Measurements from ENCODE around the gene NEDD8.

Gene NEDD8

DNA sequence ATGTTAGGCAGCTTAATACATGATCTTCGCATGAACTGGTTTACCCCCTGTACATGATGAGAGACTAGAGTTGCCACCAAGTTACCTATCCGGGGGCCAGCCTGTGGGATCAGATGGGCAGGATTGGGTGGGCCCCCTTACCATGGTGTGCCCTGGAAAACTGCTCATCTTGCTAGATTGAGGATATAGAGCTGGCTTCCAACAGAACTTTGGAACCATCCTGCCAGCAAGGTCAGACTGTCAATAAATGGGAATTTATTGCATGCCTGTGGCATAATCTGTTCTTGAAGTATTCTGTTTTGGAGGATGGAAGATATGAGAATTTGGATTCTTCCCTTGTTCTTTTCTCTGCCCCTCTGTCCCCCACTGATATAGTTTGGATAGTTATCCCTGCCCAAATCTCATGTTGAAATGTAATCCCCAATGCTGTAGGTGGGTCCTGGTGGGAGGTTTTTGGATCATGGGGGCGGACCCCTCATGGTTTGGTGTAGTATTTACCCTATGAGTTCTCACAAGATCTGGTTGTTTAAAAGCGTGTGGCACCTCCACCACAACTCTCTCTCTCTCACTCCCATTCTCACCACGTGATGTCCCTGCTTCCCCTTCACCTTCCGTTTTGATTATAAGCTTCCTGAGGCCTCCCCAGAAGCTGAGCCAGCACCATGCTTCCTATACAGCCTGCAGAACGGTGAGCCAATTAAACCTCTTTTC is 33.2 kb downstream of the NEDD8 start:
- in situ Hi-C loops (cut with MboI; ENCODE audit: low sequenced_read_pairs): no loop called here

DNA sequence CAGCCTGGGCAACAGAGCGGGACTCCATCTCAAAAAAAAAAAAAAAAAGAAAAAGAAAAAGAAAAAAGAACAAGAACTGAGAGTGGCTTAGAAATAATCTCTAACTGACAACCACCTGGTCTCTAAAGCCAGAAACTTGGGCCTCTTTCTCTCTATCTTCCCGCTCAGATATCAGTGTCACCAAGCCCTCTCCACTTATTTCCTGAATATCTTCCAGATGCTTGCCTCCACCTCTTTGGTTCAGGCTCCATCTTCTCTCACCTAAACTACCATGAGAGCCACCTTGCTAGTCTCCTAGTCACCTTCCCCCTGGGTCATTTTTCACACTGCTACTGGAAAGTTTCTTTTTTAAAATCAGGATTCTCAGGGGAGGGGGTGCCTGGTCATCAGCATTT is 35.1 kb downstream of the NEDD8 start:
- in situ Hi-C loops (cut with MboI; ENCODE audit: low sequenced_read_pairs): no loop called here

GRCh38 chr14:24196071-24197055 is 35.8 kb downstream of the NEDD8 start:
- in situ Hi-C loops (cut with MboI; ENCODE audit: low sequenced_read_pairs): no loop called here

DNA sequence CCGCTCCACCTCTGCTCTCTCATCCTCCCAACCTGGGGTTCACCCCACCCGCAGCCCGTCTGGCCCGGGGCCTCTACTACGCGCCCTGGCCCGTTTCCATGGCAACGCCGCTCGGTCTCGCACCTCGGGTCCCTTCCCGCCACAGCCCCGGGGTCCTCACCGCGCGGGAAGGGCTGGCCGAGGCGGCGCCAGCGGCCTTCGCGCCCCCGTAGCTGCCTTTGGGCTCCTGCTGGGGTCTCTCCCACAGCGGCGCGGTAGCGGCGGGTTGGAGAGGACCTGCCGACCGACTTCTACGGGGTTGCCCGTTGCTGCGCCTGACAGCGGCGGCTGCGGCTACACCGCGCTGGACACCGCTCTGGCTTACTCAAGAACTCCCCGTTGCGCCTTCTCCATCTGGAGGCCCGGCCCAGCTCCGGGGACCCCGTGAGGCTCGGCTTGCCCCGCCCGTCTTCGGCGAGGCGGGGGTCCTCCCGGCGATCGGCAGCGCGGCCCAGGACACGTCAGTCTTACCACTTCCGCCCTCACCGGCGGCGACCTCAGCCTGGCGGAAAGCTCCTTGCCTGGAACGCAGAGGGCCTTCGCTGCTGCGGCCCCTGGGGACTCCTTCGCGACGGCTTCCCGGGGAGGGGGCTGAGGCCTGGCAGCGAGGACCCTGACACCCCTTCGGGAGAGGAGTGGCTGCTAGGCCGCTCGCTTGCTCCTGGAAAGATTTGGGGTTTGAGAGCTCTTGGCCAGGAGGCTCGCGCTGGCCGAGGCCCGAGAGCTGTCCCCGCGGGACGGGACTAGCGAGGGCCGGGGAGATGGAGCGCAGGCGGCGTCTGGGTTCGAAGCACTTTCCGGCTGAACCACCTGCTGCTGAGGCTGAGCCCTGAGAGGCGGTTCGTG is 36.7 kb downstream of the NEDD8 start, which contains the start of gene TM9SF1:
TM9SF1 (minus strand) TSS at position 256 of the 885 bp plus-strand sequence. CDS start 422 bp downstream, outside the sequence.
- in situ Hi-C loops (cut with MboI; ENCODE audit: low sequenced_read_pairs): no loop called here

GRCh38 chr14:24194873-24195185 is 37.3 kb downstream of the NEDD8 start:
- in situ Hi-C loops (cut with MboI; ENCODE audit: low sequenced_read_pairs): no loop called here

GRCh38 chr14:24194186-24194872 is 37.8 kb downstream of the NEDD8 start:
- in situ Hi-C loops (cut with MboI; ENCODE audit: low sequenced_read_pairs): no loop called here

GRCh38 chr14:24192933-24193332 is 39.2 kb downstream of the NEDD8 start:
- in situ Hi-C loops (cut with MboI; ENCODE audit: low sequenced_read_pairs): no loop called here

DNA sequence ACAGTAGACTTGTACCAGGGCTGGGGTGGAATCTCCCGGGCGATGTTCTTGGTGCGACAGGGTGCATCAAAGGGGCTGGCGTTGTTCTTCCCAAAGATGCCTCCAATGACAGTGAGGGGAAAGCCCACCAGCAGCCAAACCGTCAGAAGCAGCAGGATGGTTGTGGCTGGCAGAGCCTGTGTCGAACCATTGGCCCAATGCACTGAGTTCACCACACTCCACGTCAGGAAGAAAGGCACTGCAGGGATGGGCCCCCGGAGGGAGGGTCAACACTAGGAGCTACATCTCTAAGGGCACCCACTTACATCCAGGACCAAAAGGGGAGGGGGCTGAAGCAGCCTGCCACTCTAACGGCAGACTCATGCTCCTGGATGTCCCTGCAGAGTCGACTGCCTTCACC is 41.8 kb downstream of the NEDD8 start:
- in situ Hi-C loops (cut with MboI; ENCODE audit: low sequenced_read_pairs): no loop called here

DNA sequence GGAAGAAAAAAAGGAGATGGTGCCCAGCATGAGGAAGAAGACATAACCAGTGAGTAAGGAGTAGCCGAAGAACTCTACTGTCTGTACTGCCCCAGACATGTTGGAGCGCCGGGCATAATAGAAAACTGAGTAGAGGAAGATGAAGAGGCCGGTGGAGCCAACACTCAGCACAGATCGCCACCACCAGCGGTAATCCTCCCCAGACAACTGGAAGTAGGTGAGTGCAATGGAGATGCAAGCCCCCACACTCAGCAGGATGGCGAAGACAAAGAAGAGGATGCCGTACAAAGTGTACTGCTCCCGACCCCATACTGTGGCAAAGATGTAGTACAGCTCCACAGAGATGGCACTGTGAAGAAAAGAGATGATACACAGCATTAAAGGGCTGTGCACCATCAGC is 42.7 kb downstream of the NEDD8 start:
- in situ Hi-C loops (cut with MboI; ENCODE audit: low sequenced_read_pairs): no loop called here

- in situ Hi-C loops (cut with MboI; ENCODE audit: low sequenced_read_pairs): no loop called here
These were observed 43.1 kb downstream of the NEDD8 start for GRCh38 chr14:24189059-24189375.

DNA sequence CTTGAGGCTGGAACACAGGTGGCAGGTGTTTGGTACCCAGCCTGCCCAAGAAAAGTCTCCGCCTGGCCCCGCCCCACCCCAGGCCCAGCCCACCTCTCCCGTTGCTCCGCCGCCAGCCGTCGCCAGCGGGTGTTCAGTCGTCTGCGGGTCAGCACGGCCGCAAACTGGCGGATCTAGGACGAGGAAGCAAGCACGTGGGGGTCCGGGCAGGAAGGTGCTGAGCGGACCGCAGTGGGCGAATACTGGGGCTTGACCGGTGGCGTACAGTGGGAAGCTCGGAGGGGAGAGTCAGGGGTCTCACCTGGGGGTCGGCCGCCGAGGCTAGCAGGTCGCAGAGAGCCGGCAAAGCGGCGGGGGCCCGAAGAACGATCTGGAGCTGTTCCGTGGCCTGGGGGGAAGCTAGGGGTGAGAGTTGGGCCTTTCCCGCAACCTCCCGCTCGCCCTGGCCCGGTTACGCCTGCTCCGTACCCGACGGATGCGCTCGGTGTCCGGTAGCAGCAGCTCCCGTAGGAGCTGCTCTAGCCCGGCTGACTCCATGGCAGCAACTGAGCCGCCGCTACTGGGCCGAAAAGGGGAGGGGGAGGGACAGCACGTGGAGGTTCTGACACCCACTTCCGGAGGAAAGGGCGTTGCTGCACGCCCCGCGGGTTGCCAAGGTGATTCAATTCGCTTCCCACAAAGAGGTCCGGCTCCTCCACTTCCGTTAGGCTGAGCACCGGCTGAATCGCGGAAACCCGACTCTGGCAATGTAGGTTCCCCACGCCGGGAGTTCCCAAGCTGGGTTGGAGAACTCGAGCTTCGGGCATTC is 43.7 kb downstream of the NEDD8 start, which contains the start of gene IPO4:
IPO4 (minus strand) TSS at position 566 of the 808 bp plus-strand sequence; CDS start at position 537, 29 bp downstream.
- in situ Hi-C loops (cut with MboI; ENCODE audit: low sequenced_read_pairs): no loop called here

- in situ Hi-C loops (cut with MboI; ENCODE audit: low sequenced_read_pairs): no loop called here
These were observed 44.6 kb downstream of the NEDD8 start for GRCh38 chr14:24187539-24187915.

DNA sequence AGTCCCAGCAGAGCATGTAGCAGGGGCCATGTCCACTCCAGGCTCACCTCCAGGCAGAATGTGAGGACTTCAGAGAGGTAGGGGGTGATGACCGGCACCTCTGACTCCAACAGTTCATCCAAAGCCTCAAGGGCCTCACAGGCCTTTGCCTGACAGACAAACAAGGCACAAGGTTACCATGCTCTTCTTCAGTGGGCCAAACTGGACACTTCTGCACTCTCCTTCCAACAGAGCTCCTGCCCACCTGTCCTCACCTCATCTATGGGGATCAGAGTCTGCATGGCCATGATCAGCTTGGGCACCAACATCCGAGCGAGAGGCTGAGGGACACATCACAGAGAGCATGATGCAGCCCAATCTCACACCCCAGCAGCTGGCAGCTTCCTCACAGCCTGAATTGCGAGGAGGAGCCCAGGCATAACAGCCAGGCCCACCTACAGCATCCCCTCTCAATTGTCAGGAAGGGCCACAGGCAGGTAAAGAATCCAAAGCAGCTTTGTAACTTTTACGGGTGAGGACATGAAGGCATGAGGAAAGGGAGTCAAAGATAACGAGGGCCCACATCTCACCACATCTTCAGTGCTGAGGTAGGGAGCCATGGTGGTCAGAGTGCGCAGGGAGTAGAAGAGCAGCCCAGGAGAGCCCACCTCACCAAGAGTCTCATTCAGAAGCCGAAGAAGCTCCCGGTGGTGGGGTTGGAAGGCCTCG is 45.2 kb downstream of the NEDD8 start:
- in situ Hi-C loops (cut with MboI; ENCODE audit: low sequenced_read_pairs): no loop called here

DNA sequence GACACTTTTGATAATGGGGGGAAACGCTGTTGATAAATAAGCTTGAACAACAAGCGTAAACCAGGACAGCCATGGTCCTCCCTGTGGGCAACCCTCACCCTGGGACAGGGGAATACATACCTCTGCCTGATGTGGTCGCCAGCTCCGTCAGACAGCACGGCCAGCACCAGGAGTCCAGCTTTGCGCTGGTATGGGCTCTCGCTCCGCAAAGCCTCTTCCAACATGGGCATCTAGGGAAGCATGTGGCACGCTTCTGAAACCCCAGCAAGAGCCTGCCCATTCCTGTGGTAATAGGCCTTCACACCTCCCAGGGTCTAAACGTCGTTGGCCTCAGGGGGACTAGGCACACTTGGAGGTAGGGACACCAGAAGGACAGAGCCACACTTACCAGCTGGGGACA is 46.4 kb downstream of the NEDD8 start:
- in situ Hi-C loops (cut with MboI; ENCODE audit: low sequenced_read_pairs): no loop called here

DNA sequence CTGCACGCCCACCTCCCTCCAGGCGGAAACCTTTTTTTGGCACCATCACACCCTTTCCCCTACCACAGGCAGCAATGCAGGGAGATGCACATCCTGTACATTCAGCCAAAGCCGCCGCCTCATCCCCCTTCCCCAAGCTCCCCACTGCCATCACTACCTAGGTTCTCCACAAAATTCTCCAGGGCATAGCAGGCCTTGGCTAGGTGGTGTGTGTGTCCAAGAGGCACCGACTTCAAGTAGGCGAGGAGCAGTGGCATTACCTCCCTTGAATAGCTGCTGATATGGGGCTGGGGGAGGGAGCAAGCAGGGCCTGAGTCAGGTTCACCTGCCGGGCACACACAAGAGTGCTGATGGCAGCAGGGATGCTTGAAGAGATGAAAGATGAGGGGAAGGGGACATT is 47.1 kb downstream of the NEDD8 start:
- in situ Hi-C loops (cut with MboI; ENCODE audit: low sequenced_read_pairs): no loop called here

DNA sequence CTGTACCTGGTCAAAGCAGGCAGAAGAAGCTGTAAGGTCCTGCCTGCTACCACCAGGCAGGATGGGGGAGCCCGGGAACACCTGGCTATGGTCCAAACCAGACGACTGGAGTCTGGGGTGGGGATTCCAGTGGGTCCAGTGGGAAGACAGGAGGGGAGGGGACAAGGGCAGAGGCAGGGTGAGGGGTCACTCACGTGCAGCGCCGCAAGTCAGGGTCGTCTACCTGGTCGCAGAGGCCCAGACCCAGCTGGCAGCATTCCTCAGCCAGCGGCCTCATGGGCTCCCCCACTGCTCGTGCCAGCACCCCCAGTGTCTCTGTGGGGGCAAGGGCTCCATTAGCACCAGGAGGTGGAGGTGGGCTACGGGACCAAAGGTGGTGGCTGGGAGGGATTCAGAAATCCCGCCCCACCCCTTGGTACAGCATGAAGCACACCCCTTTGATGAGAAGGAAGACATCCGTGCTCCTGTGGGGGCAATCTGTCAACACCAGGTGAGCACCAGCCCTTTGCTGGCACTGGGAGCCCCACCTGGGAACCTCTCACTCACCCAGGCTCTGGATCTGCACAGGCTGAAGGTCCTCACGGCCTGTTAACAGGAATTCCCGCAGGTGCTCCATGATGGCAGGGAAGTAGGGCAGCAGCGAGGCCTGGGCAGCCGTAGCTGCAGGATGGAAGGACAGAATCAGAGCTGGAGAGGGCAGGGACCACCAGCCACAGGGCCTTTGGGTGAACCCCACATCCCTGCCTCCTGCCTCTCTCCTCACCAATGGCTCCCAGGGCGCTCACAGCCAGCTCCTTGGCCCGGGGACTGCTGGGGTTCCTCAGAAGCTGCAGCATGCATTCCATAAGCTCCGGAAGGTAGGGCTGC is 47.8 kb downstream of the NEDD8 start:
- in situ Hi-C loops (cut with MboI; ENCODE audit: low sequenced_read_pairs): no loop called here

GRCh38 chr14:24183014-24183481 is 49.1 kb downstream of the NEDD8 start:
- in situ Hi-C loops (cut with MboI; ENCODE audit: low sequenced_read_pairs): no loop called here

Data from HL-60/S4 (cell line).